ENCODE measurements around the gene FAM234B. TPM values are rescaled to one million over a fixed set of nuclear protein-coding genes. Genes with fewer than 3 reads are reported as not detected.

The FAM234B gene
- polyA plus RNA-seq, 1 experiment = 7.3 TPM

DNA sequence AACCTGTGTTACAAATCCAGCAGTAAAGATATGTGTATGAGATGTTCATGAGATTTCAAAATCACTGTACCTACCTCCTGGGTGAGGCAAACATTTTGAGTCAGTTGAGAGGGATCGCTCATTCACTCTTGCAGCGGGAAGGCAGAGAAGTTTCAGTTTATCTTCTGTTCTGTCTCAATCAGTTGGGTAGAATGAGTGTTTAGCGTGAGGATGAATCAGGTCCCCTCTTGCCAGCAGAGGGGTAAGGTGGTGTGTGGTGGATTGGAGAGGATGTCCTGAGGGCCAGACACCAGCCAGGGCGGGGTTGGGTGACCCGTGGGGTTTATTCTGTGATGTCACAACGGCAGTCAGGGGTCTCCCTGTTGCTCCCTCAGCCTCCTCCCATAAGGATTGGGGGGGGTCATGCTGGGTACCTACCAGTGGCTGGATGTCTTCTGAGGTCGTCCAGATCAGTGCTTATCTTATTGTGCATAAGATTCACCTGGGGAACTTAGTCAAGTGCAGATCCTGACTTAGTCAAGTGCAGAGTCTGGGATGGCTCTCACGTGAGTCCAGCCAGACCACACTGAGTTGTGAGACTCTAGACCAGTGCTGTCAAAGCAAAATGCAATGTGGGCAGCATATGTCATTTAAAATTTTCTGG is 59.3 kb downstream of the FAM234B start, which contains the start of gene GSG1:
Gene GSG1 (minus strand): TSS at position 277 of the 643 bp plus-strand sequence. CDS start 155 bp downstream, at position 122.
- DNase-seq (ENCODE audit: low read depth, low spot score) = no peak

DNA sequence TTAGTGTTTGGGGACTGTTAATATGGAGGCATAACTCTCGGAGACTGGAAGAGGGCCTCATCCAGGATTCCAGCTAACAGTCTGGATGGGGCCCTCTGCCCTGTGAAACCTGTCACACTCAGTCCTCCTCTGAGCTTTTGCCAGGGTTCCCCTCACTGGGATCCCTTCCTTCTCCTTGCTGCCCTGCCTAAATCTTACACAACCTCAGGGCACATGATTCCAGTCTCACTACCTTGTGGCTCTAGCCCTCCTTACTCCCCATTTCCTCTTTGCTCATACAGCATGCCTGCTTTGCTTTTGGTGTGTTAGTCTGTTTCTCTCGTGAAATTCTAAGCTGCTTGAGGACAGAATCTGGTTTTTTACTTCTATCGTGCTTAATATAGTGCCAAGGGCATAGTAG is 60.2 kb downstream of the FAM234B start:
- ChIA-PET CTCF (interaction anchor here (1.0 kb wide), 1 partner anchor 151 kb away, joined by 3 read pairs; no protein-coding TSS in a partner anchor), POLR2A (no interaction called here)
- no peak overlapping the region for H3K4me3 ChIP-seq (ENCODE audit: low read depth, low read length)
- TF ChIP-seq, protein P1, sequence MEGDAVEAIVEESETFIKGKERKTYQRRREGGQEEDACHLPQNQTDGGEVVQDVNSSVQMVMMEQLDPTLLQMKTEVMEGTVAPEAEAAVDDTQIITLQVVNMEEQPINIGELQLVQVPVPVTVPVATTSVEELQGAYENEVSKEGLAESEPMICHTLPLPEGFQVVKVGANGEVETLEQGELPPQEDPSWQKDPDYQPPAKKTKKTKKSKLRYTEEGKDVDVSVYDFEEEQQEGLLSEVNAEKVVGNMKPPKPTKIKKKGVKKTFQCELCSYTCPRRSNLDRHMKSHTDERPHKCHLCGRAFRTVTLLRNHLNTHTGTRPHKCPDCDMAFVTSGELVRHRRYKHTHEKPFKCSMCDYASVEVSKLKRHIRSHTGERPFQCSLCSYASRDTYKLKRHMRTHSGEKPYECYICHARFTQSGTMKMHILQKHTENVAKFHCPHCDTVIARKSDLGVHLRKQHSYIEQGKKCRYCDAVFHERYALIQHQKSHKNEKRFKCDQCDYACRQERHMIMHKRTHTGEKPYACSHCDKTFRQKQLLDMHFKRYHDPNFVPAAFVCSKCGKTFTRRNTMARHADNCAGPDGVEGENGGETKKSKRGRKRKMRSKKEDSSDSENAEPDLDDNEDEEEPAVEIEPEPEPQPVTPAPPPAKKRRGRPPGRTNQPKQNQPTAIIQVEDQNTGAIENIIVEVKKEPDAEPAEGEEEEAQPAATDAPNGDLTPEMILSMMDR (IDR thresholded peaks at IDR 0.05; ENCODE audit: low read depth, low read length) = no peak
- H3K27me3 ChIP-seq (ENCODE audit: control insufficient read depth, insufficient read depth, low read length) = no peaks in the 10 kb centered on the region
- no peaks in the 10 kb centered on the region for H3K9me3 ChIP-seq (ENCODE audit: control insufficient read depth, insufficient read depth, low read length)
- no peak for DNase-seq (ENCODE audit: low read depth, low spot score)
- no peak overlapping the region for H3K27ac ChIP-seq (ENCODE audit: low read depth, low read length)

More for the DNA sequence above, 59.3 kb downstream of the FAM234B start, which contains the start of gene GSG1:
- H3K27me3 ChIP-seq (ENCODE audit: control insufficient read depth, insufficient read depth, low read length) = no peaks in the 10 kb centered on the region
- CTCF ChIA-PET = interaction anchor here (0.6 to 1.3 kb wide), 6 partner anchors 21 to 195 kb away, joined by 3 to 6 read pairs (median 4); no protein-coding TSS in a partner anchor
- peak within 1 kb of the TSS; percentile 52 for H3K27ac ChIP-seq (ENCODE audit: low read depth, low read length)
- POLR2A ChIA-PET = interaction anchor here (5.7 kb wide), 1 partner anchor 93 kb away, joined by 44 read pairs; the partner anchor contains the start of gene EMP1
- H3K9me3 ChIP-seq (ENCODE audit: control insufficient read depth, insufficient read depth, low read length) = no peaks in the 10 kb centered on the region
- TF ChIP-seq, protein P1 (IDR thresholded peaks at IDR 0.05; ENCODE audit: low read depth, low read length) = no peak
- no peak within 1 kb of the TSS for H3K4me3 ChIP-seq (ENCODE audit: low read depth, low read length)

DNA sequence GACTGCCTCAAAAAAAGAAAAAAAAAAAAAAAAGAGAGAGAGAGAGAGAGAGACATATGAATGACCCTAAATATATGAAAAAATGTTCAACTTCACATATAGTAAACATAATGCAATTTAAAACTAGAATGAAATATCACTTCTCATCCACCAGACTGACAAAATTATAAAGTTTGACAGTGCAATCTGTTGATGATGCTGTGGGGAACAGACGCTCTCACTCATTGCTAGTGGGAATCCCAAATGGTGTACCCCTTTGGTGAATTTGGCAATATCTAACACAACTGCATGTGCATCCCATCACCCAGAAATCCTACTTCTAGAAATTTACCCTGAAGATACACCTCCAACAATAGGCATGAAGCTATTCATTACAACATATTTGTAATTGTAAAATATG is 61.6 kb downstream of the FAM234B start:
- Histone ChIP-seq H3K27me3 (ENCODE audit: control insufficient read depth, insufficient read depth, low read length) (no peaks in the 10 kb centered on the region), H3K27ac (ENCODE audit: low read depth, low read length) (no peak overlapping the region), H3K9me3 (ENCODE audit: control insufficient read depth, insufficient read depth, low read length) (no peaks in the 10 kb centered on the region), H3K4me3 (ENCODE audit: low read depth, low read length) (no peak overlapping the region)
- TF ChIP-seq, protein P1 (IDR thresholded peaks at IDR 0.05; ENCODE audit: low read depth, low read length) = no peak
- POLR2A ChIA-PET = no interaction called here
- CTCF ChIA-PET = interaction anchor here (0.7 kb wide), 2 partner anchors 42 to 48 kb away, joined by 3 to 6 read pairs; no protein-coding TSS in a partner anchor
- DNase-seq (ENCODE audit: low read depth, low spot score) = no peak

DNA sequence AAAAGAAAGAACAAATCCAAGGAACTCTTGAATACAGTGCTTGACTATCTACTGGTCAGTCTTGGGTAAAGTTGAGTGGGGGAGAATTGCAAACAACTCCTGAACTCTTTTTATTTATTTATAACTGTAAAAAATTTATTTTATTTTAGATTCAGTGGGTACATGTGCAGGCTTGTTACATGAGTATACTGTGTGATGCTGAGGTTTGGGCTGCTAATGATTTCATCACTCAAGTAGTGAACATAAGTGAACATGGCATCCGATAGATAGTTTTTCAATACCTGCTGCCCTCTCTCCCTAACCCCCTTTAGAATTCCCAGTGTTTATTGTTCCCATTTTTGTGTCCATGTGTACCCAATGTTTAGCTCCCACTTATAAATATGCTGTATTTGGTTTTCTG is 62.5 kb downstream of the FAM234B start:
- TF ChIP-seq, protein P1 (IDR thresholded peaks at IDR 0.05; ENCODE audit: low read depth, low read length) = no peak
- H3K4me3 ChIP-seq (ENCODE audit: low read depth, low read length) = no peak overlapping the region
- H3K9me3 ChIP-seq (ENCODE audit: control insufficient read depth, insufficient read depth, low read length) = no peaks in the 10 kb centered on the region
- ChIA-PET POLR2A (no interaction called here), CTCF (interaction anchor here (0.6 kb wide), 1 partner anchor 370 kb away, joined by 5 read pairs; no protein-coding TSS in a partner anchor)
- no peak for DNase-seq (ENCODE audit: low read depth, low spot score)
- no peaks in the 10 kb centered on the region for H3K27me3 ChIP-seq (ENCODE audit: control insufficient read depth, insufficient read depth, low read length)
- no peak overlapping the region for H3K27ac ChIP-seq (ENCODE audit: low read depth, low read length)

DNA sequence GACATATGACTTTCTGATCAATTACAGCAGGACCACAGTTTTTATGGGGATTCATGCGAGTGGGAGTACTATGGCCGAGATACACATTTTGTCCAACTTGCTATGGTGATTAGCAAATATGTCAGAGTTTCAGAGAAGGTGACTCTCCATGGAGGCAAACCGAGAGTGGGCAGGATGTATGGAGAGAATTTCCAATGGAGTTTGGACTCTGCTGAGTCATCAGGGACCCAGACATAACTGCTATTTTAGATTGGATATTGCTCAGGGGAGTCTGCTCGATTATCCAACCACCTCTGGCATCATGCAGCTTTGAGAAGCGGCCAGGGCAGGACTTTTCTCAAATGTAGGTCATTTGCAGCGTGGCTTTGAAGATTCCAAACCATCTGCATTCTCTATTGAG is 68.8 kb downstream of the FAM234B start:
- ChIA-PET POLR2A (no interaction called here), CTCF (no interaction called here)
- H3K4me3 ChIP-seq (ENCODE audit: low read depth, low read length) = no peak overlapping the region
- H3K27me3 ChIP-seq (ENCODE audit: control insufficient read depth, insufficient read depth, low read length) = no peaks in the 10 kb centered on the region
- TF ChIP-seq, protein P1 (IDR thresholded peaks at IDR 0.05; ENCODE audit: low read depth, low read length) = no peak
- no peak for DNase-seq (ENCODE audit: low read depth, low spot score)
- peaks cover 3% of the 10 kb centered on the region; the same call in 1 of the 2 replicates for H3K9me3 ChIP-seq (ENCODE audit: control insufficient read depth, insufficient read depth, low read length)
- H3K27ac ChIP-seq (ENCODE audit: low read depth, low read length) = no peak overlapping the region

All from AG04450 (cell line).